HepG2 (cell line): ENCODE measurements around the gene LOC128125822.
A peak's percentile ranks its signal among the peaks of the same experiment; 100 is the strongest.

Experiments
- CAMTA2 ChIP-seq: sonication (generic); formaldehyde crosslinking; IDR thresholded peaks from 2 replicates; pipeline ENCODE4 v1.4.0; 2020; ENCODE audit warnings: mild to moderate bottlenecking, missing genetic modification reagents, borderline replicate concordance
- CBFB ChIP-seq: sonication (generic); formaldehyde crosslinking; IDR thresholded peaks from 2 replicates; pipeline ENCODE4 v1.4.0; 2020; ENCODE audit warnings: missing genetic modification reagents
- CCDC6 ChIP-seq: sonication (generic); formaldehyde crosslinking; IDR thresholded peaks from 2 replicates; pipeline ENCODE4 v1.8.1; 2022; ENCODE audit warnings: mild to moderate bottlenecking, missing genetic modification reagents, moderate library complexity
- CENPBD1 ChIP-seq: sonication (generic); formaldehyde crosslinking; IDR thresholded peaks from 2 replicates; pipeline ENCODE4 v1.8.0; 2022; ENCODE audit warnings: missing genetic modification reagents, low read depth, mild to moderate bottlenecking, borderline replicate concordance
- ETV5 ChIP-seq: IDR thresholded peaks from 2 replicates; pipeline ENCODE4 v1.6.1; 2018; ENCODE audit warnings: missing biosample characterization, missing genetic modification reagents, inconsistent platforms, borderline replicate concordance
- GTF3A ChIP-seq: sonication (generic); formaldehyde crosslinking; conservative IDR thresholded peaks from 2 replicates; pipeline ENCODE4 v1.4.0; 2020; ENCODE audit warnings: mild to moderate bottlenecking, missing genetic modification reagents
- HDAC2 ChIP-seq: sonication (generic); formaldehyde crosslinking; IDR thresholded peaks from 2 replicates; pipeline ENCODE4 v1.4.0; 2020; ENCODE audit warnings: missing genetic modification reagents
- HHEX ChIP-seq: IDR thresholded peaks from 2 replicates; pipeline ENCODE4 v1.6.1; 2016; ENCODE audit warnings: control low read depth
- KDM5A ChIP-seq: fragments of 200-600 bp; sonication (generic); IDR thresholded peaks from 2 replicates; pipeline ENCODE4 v1.7.0; 2018; ENCODE audit warnings: antibody characterized with exemption, mild to moderate bottlenecking, low read length, borderline replicate concordance
- LBX2 ChIP-seq: sonication (generic); formaldehyde crosslinking; IDR thresholded peaks from 2 replicates; pipeline ENCODE4 v1.5.0; 2020; ENCODE audit warnings: missing genetic modification reagents, mild to moderate bottlenecking, borderline replicate concordance
- MIER3 ChIP-seq: IDR thresholded peaks from 2 replicates; pipeline ENCODE4 v1.6.1; 2016; ENCODE audit warnings: missing compliant biosample characterization, borderline replicate concordance
- NFE2 ChIP-seq: sonication (generic); formaldehyde crosslinking; IDR thresholded peaks from 2 replicates; pipeline ENCODE4 v1.4.0; 2020; ENCODE audit warnings: missing genetic modification reagents
- SETDB1 ChIP-seq: sonication (generic); formaldehyde crosslinking; IDR thresholded peaks from 2 replicates; pipeline ENCODE4 v1.5.1; 2020; ENCODE audit warnings: missing genetic modification reagents, mild to moderate bottlenecking, borderline replicate concordance
- SMC3 ChIP-seq: IDR thresholded peaks from 2 replicates; pipeline ENCODE4 v1.6.1; 2011; ENCODE audit warnings: low read length, improper control_type of control experiment
- XBP1 ChIP-seq: sonication (generic); formaldehyde crosslinking; IDR thresholded peaks from 2 replicates; pipeline ENCODE4 v1.5.0; 2020; ENCODE audit warnings: missing genetic modification reagents
- ZBTB20 ChIP-seq: sonication (generic); formaldehyde crosslinking; IDR thresholded peaks from 2 replicates; pipeline ENCODE4 v1.8.1; 2023; ENCODE audit warnings: missing genetic modification reagents, low read depth, mild to moderate bottlenecking, borderline replicate concordance
- ZNF124 ChIP-seq: sonication (generic); formaldehyde crosslinking; IDR thresholded peaks from 2 replicates; pipeline ENCODE4 v1.4.0; 2020; ENCODE audit warnings: missing genetic modification reagents
- ZNF224 ChIP-seq: sonication (generic); formaldehyde crosslinking; IDR thresholded peaks from 2 replicates; pipeline ENCODE4 v1.5.0; 2020; ENCODE audit warnings: mild to moderate bottlenecking, missing genetic modification reagents
- ZNF225 ChIP-seq: sonication (generic); formaldehyde crosslinking; IDR thresholded peaks from 2 replicates; pipeline ENCODE4 v1.4.0; 2020; ENCODE audit warnings: mild to moderate bottlenecking, missing genetic modification reagents
- ZNF576 ChIP-seq: sonication (generic); formaldehyde crosslinking; IDR thresholded peaks from 2 replicates; pipeline ENCODE4 v1.4.0; 2020; ENCODE audit warnings: mild to moderate bottlenecking, missing genetic modification reagents
- ZNF614 ChIP-seq: IDR thresholded peaks from 2 replicates; pipeline ENCODE4 v1.6.1; 2018; ENCODE audit warnings: missing biosample characterization, missing genetic modification reagents, inconsistent platforms, borderline replicate concordance
- ZNF749 ChIP-seq: sonication (generic); formaldehyde crosslinking; IDR thresholded peaks from 2 replicates; pipeline ENCODE4 v1.8.0; 2022; ENCODE audit warnings: mild to moderate bottlenecking, missing genetic modification reagents, moderate library complexity, borderline replicate concordance
- ZNF841 ChIP-seq: sonication (generic); formaldehyde crosslinking; IDR thresholded peaks from 2 replicates; pipeline ENCODE4 v1.8.1; 2023; ENCODE audit warnings: missing genetic modification reagents, borderline replicate concordance
- TF ChIP-seq, protein P1 (sequence below): sonication (generic); formaldehyde crosslinking; IDR thresholded peaks from 2 replicates; pipeline ENCODE4 v1.8.0; 2022; ENCODE audit warnings: missing genetic modification reagents, mild to moderate bottlenecking, inconsistent platforms, borderline replicate concordance
- TF ChIP-seq, protein P2 (sequence below): sonication (generic); formaldehyde crosslinking; IDR thresholded peaks from 2 replicates; pipeline ENCODE4 v1.8.1; 2022; ENCODE audit warnings: low read depth, mild to moderate bottlenecking, missing genetic modification reagents

LOC128125822 gene

DNA sequence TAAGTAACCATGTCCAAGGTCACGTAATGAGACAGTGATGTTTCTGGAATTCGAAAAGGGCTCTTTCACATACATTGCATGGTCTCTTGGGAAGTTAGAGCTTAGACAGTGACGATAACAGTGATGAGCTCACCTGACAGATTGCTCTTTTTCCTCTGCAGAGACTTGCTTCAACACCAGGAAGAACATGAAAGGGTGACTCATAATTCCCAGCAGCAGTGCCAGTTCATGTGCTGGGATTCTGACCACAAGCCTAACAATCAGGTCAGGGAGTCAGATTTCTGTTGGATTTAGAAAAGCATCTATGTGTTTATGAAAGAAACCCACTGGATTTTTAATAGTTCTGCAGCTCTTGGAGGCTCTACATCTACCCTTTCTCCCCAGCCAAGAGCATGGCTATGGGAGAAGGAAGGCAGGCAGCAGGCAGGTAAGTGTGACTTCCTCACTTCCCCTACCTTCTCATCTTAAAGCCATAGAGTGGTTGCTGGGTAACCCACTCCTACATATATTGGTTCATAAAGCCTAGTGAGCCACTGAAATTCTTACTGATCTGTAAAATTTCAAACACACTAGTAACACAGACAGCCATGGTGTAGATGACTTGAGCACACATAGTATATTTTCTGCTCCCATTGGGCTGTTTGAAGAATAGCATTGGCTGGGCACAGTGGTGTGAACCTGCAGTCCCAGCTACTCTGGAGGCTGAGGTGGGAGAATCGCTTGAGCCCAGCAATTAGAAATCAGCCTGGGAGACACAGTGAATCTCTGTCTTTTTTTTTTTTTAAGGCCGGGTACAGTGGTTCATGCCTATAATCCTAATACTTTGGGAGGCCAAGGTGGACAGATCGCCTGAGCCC, 44.4 kb upstream of the LOC128125822 start (continued):
- TF ChIP-seq, protein P1, sequence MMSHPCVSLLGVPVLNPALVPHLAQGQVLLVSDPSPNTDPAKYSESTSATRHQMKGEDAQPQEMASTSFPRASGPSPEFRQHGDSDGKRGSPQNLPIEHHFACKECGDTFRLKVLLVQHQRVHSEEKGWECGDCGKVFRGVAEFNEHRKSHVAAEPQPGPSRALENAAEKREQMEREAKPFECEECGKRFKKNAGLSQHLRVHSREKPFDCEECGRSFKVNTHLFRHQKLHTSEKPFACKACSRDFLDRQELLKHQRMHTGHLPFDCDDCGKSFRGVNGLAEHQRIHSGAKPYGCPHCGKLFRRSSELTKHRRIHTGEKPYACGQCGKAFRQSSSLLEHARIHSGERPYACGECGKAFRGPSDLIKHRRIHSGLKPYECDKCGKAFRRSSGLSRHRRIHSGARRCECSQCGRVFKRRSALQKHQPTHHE (CRISPR knock-in tag), result no peak
- 0 out of 2 replicates have a peak, but pooled peaks have one; percentile 15 for TF ChIP-seq SMC3
- TF ChIP-seq HDAC2 (CRISPR knock-in tag), result peak; percentile 73
- peak; percentile 37; the same call in 1 of the 2 replicates for TF ChIP-seq HHEX (CRISPR knock-in tag)
- TF ChIP-seq GTF3A (CRISPR knock-in tag), result no peak
- TF ChIP-seq ZNF841, result no peak
- TF ChIP-seq, protein P2, sequence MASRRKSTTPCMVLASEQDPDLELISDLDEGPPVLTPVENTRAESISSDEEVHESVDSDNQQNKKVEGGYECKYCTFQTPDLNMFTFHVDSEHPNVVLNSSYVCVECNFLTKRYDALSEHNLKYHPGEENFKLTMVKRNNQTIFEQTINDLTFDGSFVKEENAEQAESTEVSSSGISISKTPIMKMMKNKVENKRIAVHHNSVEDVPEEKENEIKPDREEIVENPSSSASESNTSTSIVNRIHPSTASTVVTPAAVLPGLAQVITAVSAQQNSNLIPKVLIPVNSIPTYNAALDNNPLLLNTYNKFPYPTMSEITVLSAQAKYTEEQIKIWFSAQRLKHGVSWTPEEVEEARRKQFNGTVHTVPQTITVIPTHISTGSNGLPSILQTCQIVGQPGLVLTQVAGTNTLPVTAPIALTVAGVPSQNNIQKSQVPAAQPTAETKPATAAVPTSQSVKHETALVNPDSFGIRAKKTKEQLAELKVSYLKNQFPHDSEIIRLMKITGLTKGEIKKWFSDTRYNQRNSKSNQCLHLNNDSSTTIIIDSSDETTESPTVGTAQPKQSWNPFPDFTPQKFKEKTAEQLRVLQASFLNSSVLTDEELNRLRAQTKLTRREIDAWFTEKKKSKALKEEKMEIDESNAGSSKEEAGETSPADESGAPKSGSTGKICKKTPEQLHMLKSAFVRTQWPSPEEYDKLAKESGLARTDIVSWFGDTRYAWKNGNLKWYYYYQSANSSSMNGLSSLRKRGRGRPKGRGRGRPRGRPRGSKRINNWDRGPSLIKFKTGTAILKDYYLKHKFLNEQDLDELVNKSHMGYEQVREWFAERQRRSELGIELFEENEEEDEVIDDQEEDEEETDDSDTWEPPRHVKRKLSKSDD (CRISPR knock-in tag), result 0 out of 2 replicates have a peak, but pooled peaks have one; percentile 17
- TF ChIP-seq XBP1 (CRISPR knock-in tag), result peak; percentile 53; the same call in 1 of the 2 replicates
- peak; percentile 88 for TF ChIP-seq ETV5 (CRISPR knock-in tag)
- no peak for TF ChIP-seq ZNF576
- TF ChIP-seq MIER3 (CRISPR knock-in tag), result peak; percentile 95
- TF ChIP-seq LBX2, result no peak
- no peak for TF ChIP-seq CAMTA2 (CRISPR knock-in tag)
- TF ChIP-seq CCDC6 (CRISPR knock-in tag), result peak; percentile 82; the same call in 1 of the 2 replicates
- peak; percentile 47; the same call in 1 of the 2 replicates for TF ChIP-seq ZNF224 (CRISPR knock-in tag)
- TF ChIP-seq ZNF749 (CRISPR knock-in tag), result no peak
- TF ChIP-seq NFE2, result no peak
- no peak for TF ChIP-seq SETDB1 (CRISPR knock-in tag)
- TF ChIP-seq CBFB (CRISPR knock-in tag), result peak; percentile 95
- TF ChIP-seq ZNF614 (CRISPR knock-in tag), result peak; percentile 96
- 0 out of 2 replicates have a peak, but pooled peaks have one; percentile 62 for TF ChIP-seq ZNF124 (CRISPR knock-in tag)
- peak; percentile 35; the same call in 1 of the 2 replicates for TF ChIP-seq KDM5A
- no peak for TF ChIP-seq CENPBD1 (CRISPR knock-in tag)
- no peak for TF ChIP-seq ZNF225 (CRISPR knock-in tag)
- TF ChIP-seq ZBTB20 (CRISPR knock-in tag), result peak; percentile 87
